Muscle of leg (tissue), 11 donors: ENCODE measurements around the gene CCRL2. TPM values are rescaled to one million over a fixed set of nuclear protein-coding genes. Genes with fewer than 3 reads are reported as not detected.
A peak's percentile ranks its signal among the peaks of the same experiment; 100 is the strongest.
"Not testable (repeated sequence)": the region's sequence is repeated elsewhere in the genome, so short reads cannot be mapped to it uniquely, and the experiment has no call there.

Experiments used
- DNase-seq: peaks from one replicate; pipeline ENCODE4 v3.0.0; 2013
- H3K27ac ChIP-seq: one replicate; pipeline ENCODE4 v1.5.1; 2013; ENCODE audit warnings: mild to moderate bottlenecking, low read length, control low read depth
- H3K27me3 ChIP-seq: one replicate; pipeline ENCODE4 v1.6.1; 2013; ENCODE audit warnings: low read length; ENCODE audit not compliant: control insufficient read depth, insufficient read depth
- H3K36me3 ChIP-seq: one replicate; pipeline ENCODE4 v1.6.1; 2013; ENCODE audit warnings: low read length; ENCODE audit not compliant: control insufficient read depth, insufficient read depth
- H3K4me1 ChIP-seq: one replicate; pipeline ENCODE4 v1.6.1; 2013; ENCODE audit warnings: low read length; ENCODE audit not compliant: control insufficient read depth, insufficient read depth
- H3K4me3 ChIP-seq: one replicate; pipeline ENCODE4 v1.5.1; 2013; ENCODE audit warnings: low read length, control low read depth
- H3K9me3 ChIP-seq: replicated peaks from 2 replicates; pipeline ENCODE4 v1.6.1; 2013; ENCODE audit warnings: low read depth, low read length; ENCODE audit not compliant: control insufficient read depth
- WGBS: methylation state at CpG from one replicate; pipeline ENCODE4 v1.1.5; 2013; ENCODE audit warnings: missing lambda C conversion rate; ENCODE audit not compliant: insufficient coverage; 5-methylcytosine and 5-hydroxymethylcytosine counted together
- polyA plus RNA-seq, 8 donors: library from polyadenylated mRNA; unstranded; fragments of 120-200 nt; gene quantifications; one replicate each; pipeline versions ENCODE4 v1.2.1 to v1.2.3, GENCODE V29; 2013; ENCODE audit warnings: inconsistent platforms in 1 of 8, low replicate concordance in 1 of 8; ENCODE audit not compliant: insufficient read length in 8 of 8, insufficient read depth in 1 of 8
- total RNA-seq: library from RNA; stranded (reverse); fragments of 120-200 nt; gene quantifications from one replicate; pipeline ENCODE4 v1.2.4, GENCODE V29; 2013

The CCRL2 gene
- total and polyA plus RNA-seq, 9 donors: 0.36 to 1.4 (median 0.57) TPM

DNA sequence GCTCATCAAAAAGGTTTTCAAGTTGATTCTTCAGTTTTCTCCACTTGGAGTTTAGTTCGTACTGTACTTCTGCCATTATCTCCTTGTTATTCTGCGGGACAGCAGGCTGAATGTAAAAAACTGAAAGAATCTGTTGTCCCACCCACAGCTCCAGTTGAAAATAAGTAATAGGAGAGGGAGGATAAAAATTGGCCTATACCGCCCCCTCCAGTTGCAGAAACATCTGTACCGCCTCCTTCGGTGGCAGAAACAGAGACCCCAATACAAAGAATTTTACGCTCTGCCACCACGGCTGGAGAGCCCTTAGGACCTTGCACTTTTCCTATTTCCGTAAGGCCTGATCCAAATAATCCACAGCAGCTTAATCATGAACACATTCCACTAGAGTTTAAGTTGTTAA, 20.3 kb downstream of the CCRL2 start:
- not testable (repeated sequence) for H3K9me3 ChIP-seq, H3K27ac ChIP-seq, H3K27me3 ChIP-seq, H3K36me3 ChIP-seq, H3K4me3 ChIP-seq, H3K4me1 ChIP-seq
- DNase-seq: peak; percentile 10
- 40% methylated on average over 1 of the region's 8 CpGs for WGBS

DNA sequence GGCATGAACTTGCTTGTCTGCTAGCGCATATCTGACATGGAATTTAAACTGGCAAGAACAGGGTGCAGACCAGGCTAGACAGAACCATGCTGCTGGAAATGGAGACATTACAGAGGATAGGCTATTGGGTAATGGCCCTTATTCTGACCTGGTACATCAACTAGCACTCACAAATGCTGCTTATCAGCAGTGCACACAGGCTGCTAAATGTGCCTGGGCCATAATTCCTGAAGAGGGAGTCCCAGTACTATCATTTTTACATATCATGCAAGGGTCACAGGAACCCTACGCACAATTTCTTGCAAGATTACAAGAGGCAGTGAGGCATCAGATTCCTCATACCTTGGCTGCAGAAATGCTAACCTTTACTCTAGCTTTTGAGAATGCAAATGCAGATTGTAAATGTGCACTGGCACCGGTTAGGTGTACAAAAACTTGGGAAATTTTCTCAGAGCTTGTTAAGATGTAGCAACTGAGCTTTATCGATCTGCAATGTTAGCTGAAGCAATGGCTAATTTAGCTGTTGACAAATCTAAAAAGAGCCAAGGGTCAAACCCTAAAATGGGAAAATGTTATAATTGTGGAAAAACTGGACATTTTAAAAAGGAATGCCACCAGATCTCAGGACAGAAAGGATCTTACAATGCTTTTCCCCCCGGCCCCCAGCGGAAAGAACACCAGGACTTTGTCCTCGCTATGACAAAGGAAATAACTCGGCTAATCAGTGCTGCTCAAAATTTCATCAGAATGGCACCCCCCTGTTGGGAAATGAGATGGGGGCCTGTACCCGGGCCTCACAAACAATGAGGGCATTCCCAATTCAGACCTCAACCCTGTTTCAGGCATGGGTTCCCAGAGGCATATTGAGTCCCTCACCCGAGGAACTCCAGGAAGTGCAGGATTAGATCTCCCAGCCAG, 21.1 kb downstream of the CCRL2 start:
- Histone ChIP-seq H3K9me3 (peaks cover 2% of the 10 kb centered on the region), H3K36me3 (no peaks in the 10 kb centered on the region), H3K27me3 (no peaks in the 10 kb centered on the region), H3K4me1 (no peaks in the 10 kb centered on the region), H3K4me3 (no peak overlapping the region), H3K27ac (no peak overlapping the region)
- DNase-seq: peak; percentile 8
- 55% methylated on average over 6 of the region's 10 CpGs for WGBS

DNA sequence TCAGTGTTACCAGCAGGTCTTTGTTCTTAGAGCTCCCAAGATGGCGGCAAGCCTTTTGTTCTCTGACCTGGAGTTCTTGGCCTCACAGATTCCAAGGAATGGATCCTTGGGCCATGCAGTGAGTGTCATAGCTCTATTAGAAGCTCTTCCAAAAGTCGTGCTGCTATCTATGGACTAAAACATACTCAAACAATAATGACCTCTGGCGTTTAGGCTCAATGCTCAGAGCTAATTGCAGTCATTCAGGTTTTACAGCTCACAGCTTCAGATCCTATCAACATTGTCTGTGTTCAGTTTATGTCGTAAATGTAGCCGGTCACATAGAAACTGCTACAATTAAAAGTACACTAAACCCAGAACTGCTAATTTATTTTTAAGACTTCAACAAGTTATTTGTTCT, 22.2 kb downstream of the CCRL2 start:
- 60% methylated on average over 4 of the region's 5 CpGs for WGBS
- no peak overlapping the region for H3K27ac ChIP-seq
- H3K4me1 ChIP-seq: no peaks in the 10 kb centered on the region
- H3K27me3 ChIP-seq: no peaks in the 10 kb centered on the region
- H3K4me3 ChIP-seq: no peak overlapping the region
- no peak for DNase-seq
- no peaks in the 10 kb centered on the region for H3K36me3 ChIP-seq
- peaks cover 2% of the 10 kb centered on the region for H3K9me3 ChIP-seq

DNA sequence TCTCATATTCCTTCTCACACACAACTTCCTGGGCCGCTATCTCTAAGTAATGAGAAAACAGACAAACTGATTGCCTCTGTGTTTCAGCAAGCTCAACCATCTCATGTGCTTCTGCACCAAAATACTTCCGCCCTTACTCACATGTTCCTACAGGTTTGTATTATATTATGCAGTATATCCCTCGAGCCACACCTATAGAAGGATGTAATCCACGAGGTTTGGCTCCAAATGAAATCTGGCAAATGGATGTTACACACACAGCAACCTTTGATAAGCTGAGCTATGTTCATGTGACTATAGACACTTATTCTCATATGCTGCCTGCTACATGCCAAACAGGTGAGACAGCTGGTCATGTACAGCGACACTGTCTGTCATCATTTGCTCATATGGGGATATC, 22.6 kb downstream of the CCRL2 start:
- H3K27me3 ChIP-seq: no peaks in the 10 kb centered on the region
- H3K27ac ChIP-seq: no peak overlapping the region
- no peak overlapping the region for H3K4me3 ChIP-seq
- WGBS: 100% methylated on average over 1 of the region's 5 CpGs
- no peaks in the 10 kb centered on the region for H3K4me1 ChIP-seq
- no peaks in the 10 kb centered on the region for H3K36me3 ChIP-seq
- peaks cover 2% of the 10 kb centered on the region for H3K9me3 ChIP-seq
- no peak for DNase-seq

DNA sequence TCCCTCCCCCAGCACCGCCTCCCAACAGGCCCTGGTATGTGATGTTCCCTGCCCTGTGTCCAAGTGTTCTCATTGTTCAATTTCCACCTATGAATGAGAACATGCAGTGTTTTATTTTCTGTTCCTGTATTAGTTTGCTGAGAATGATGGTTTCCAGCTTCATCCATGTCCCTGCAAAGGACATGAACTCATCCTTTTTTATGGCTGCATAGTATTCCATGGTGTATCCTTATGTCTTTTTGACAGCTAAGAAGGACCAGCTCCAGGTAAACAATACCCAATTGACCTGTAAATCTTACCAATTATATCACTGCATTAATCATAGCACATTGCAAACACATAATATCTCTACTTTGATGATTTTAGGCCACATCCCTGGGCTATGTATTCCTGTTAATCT, 23.8 kb downstream of the CCRL2 start:
- WGBS: no CpG with 5 or more reads among the region's 1 CpG
- H3K27ac ChIP-seq, H3K4me3 ChIP-seq, H3K27me3 ChIP-seq, H3K4me1 ChIP-seq, H3K9me3 ChIP-seq, H3K36me3 ChIP-seq, DNase-seq: not testable (repeated sequence)

DNA sequence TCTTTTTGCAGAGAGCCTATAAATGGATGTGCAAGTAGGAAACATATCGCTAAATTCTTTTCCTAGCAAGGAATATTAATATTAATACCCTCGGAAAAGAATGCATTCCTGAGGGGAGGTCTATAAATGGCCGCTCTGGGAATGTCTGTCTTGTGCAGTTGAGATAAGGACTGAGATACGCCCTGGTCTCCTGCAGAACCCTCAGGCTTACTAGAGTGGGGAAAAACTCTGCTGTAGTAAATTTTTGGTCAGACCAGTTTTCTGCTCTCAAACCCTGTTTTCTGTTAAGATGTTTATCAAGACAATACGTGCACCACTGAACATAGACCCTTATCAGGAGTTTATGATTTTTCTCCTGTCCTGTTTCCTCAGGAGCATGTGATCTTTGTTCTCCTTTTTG, 24.8 kb downstream of the CCRL2 start:
- DNase-seq, H3K4me1 ChIP-seq, H3K4me3 ChIP-seq, H3K27me3 ChIP-seq, H3K36me3 ChIP-seq, H3K27ac ChIP-seq, H3K9me3 ChIP-seq: not testable (repeated sequence)
- WGBS: 93% methylated on average over 3 of the region's 5 CpGs

DNA sequence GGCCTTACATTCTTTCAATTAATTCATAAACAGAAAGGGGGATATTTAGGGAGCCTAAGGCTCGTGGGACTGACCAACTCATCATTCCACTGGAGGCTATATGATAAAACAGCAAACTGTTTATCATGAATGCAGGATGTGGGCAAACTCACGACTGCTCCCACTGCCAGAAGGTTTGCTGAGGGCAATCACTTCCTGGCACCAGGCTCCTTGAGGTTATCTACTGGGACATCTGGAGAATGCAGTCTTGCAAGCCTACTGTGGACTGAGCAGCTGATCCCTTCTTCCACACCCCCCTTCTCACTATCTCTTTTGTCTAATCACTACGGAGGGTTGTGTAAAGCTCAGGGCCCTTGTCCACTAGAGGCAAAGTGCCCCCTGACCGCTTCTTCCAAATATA, 26.1 kb downstream of the CCRL2 start:
- H3K9me3 ChIP-seq, H3K27ac ChIP-seq, H3K36me3 ChIP-seq, H3K4me1 ChIP-seq, DNase-seq, H3K27me3 ChIP-seq, H3K4me3 ChIP-seq: not testable (repeated sequence)
- WGBS: 60% methylated on average over 1 of the region's 4 CpGs

DNA sequence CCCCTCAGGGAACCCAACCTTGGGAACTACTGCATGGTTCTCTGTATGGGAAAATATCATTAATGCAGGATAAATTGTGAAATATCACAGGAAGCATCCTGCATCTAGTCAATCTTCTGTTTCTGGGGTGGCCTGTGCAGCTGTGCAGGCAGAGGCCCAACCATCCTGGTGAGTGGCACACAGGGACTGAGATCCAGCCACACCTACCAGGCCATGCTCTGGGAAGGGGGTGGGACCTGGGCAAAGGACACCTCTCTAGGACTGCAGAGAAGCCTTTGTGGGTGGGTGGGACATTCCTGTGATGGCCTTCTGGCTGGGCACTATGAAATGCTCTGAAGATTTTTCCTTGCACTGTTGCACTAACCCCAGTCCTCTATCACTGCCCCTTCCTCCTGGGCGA, 26.8 kb downstream of the CCRL2 start:
- no peaks in the 10 kb centered on the region for H3K36me3 ChIP-seq
- no peaks in the 10 kb centered on the region for H3K4me1 ChIP-seq
- no peak overlapping the region for H3K4me3 ChIP-seq
- DNase-seq: no peak
- no peaks in the 10 kb centered on the region for H3K27me3 ChIP-seq
- H3K27ac ChIP-seq: no peak overlapping the region
- no CpG with 5 or more reads among the region's 1 CpG for WGBS
- peaks cover 2% of the 10 kb centered on the region for H3K9me3 ChIP-seq

DNA sequence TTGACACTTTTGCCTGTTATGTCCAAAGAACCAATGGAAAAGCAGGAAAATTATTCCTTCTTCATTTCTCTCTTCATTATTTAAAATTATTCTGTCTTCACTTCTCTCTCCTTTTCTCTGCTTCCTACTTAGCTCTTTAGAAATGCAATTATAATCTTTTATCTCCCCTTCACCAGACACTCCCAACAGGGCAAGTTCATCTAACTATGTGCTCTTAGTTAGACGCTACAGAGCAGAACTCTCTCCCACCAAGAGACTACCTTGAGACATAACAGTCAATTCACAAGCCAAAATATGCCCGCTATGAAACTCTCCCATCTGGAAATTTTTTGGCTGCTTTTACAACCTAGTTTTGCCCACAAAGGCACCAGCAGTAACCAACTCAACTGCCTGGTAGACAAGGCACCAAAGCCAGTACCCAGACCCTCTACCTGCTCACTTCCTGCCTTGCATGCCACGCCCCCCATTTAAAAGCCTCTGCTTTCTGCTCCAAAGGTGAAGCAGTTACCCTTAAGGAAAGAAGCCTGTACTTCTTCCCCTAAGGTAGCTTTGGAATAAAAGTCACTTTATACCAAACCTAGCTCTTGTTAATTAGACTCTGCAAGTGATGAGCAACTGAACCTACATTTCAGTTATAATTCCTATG, 28.1 kb downstream of the CCRL2 start:
- Histone ChIP-seq H3K27ac (no peak overlapping the region), H3K27me3 (no peaks in the 10 kb centered on the region), H3K4me3 (no peak overlapping the region), H3K36me3 (no peaks in the 10 kb centered on the region), H3K4me1 (no peaks in the 10 kb centered on the region), H3K9me3 (peaks cover 2% of the 10 kb centered on the region)
- 86% methylated on average over 2 of the region's 3 CpGs for WGBS
- DNase-seq: no peak

DNA sequence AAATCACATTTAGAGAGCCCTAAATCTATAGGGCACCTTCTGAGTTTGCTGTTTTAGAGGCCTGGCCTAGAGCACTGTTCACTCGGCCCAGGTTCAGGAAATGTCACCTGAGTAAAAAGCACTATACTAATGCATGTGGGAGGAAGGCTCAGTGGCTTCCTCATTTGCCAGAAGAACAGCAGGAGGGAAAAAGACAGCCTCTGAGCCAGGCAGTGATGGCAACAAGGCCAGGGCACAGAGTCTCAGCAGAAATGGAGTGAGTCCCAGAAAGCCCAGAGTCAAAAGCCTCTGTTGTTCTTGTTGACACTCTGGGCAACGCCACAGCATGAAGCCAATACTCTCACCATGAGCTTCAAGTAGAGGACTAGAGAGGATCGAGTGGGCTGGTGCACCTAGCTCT, 31.8 kb downstream of the CCRL2 start:
- DNase-seq: no peak
- H3K4me1 ChIP-seq: no peaks in the 10 kb centered on the region
- H3K27ac ChIP-seq: no peak overlapping the region
- H3K36me3 ChIP-seq: no peaks in the 10 kb centered on the region
- H3K9me3 ChIP-seq: no peaks in the 10 kb centered on the region
- H3K27me3 ChIP-seq: no peaks in the 10 kb centered on the region
- WGBS: 55% methylated on average over 2 of the region's 3 CpGs
- no peak overlapping the region for H3K4me3 ChIP-seq
